HG03520 (cell line): ENCODE data around the gene FMR1.
A peak's percentile ranks its signal among the peaks of the same experiment; 100 is the strongest.

ENCODE experiments used
- ATAC-seq: cut with Tn5 transposase; IDR thresholded peaks from one replicate; pipeline ENCODE4 v1.9.1; 2021; ENCODE audit warnings: mild to moderate bottlenecking, moderate library complexity; ENCODE audit not compliant: unreplicated experiment

The FMR1 gene

GRCh38 chrX:147911192-147912022, at the start of gene FMR1:
Gene FMR1 (plus strand): TSS chrX:147911919. CDS start chrX:147912180, 261 bp downstream.
- ATAC-seq = peak; percentile 81

GRCh38 chrX:147875866-147876596, 35.7 kb upstream of the FMR1 start:
- ATAC-seq = peak; percentile 96

GRCh38 chrX:147876849-147877646, 34.7 kb upstream of the FMR1 start:
- ATAC-seq = no peak

- no peak for ATAC-seq
These were observed 34.0 kb upstream of the FMR1 start for GRCh38 chrX:147877726-147878125.

- peak; percentile 78 for ATAC-seq
These were observed 26.8 kb upstream of the FMR1 start for GRCh38 chrX:147884958-147885357.

- no peak for ATAC-seq
These were observed 21.0 kb upstream of the FMR1 start for GRCh38 chrX:147890756-147891155.

- ATAC-seq = no peak
These were observed 19.8 kb upstream of the FMR1 start for GRCh38 chrX:147891896-147892295.

GRCh38 chrX:147893741-147894140, 18.0 kb upstream of the FMR1 start:
- ATAC-seq = no peak

- ATAC-seq = no peak
These were observed 17.3 kb upstream of the FMR1 start for GRCh38 chrX:147894366-147894963.

- no peak for ATAC-seq
These were observed 14.6 kb upstream of the FMR1 start for GRCh38 chrX:147897117-147897516.

GRCh38 chrX:147898951-147899350, 12.8 kb upstream of the FMR1 start:
- no peak for ATAC-seq

GRCh38 chrX:147899379-147900114, 12.2 kb upstream of the FMR1 start:
- ATAC-seq = peak; percentile 82

GRCh38 chrX:147900349-147900748, 11.4 kb upstream of the FMR1 start:
- no peak for ATAC-seq

- ATAC-seq = no peak
These were observed 10.1 kb upstream of the FMR1 start for GRCh38 chrX:147901461-147902126.

GRCh38 chrX:147902270-147902669, 9.4 kb upstream of the FMR1 start:
- ATAC-seq = no peak

- ATAC-seq = no peak
These were observed 3.6 kb upstream of the FMR1 start for GRCh38 chrX:147908106-147908505.

GRCh38 chrX:147910607-147911006, 1.1 kb upstream of the FMR1 start:
- no peak for ATAC-seq

GRCh38 chrX:147912093-147912801, 528 bp downstream of the FMR1 start:
- peak; percentile 28 for ATAC-seq

GRCh38 chrX:147913570-147913969, 1.9 kb downstream of the FMR1 start:
- ATAC-seq = no peak
